ENCODE results near the gene HABP2. TPM values are rescaled to one million over a fixed set of nuclear protein-coding genes. Genes with fewer than 3 reads are reported as not detected.

The HABP2 gene
- total and polyA plus RNA-seq, 9 of the 15 experiments (the other 6 are each of a cell fraction or from before 2014, with no cell fraction given) = 0.09 TPM; not detected in 8

- TF ChIP-seq CHD2 (IDR thresholded peaks at IDR 0.05; ENCODE audit: low read depth, low read length) = no peak
- TF ChIP-seq FOXO4 (CRISPR knock-in tag; IDR thresholded peaks at IDR 0.05) = no peak
- no peak for TF ChIP-seq SRSF7 (optimal IDR thresholded peaks at IDR 0.05; ENCODE audit: low read depth, low read length)
- no peak for TF ChIP-seq TAF1 (IDR thresholded peaks at IDR 0.05; ENCODE audit: control insufficient read depth, extremely low read depth, insufficient read depth, low read length, severe bottlenecking)
- no peak for TF ChIP-seq KLF1 (tag; IDR thresholded peaks at IDR 0.05)
- no peak for TF ChIP-seq CREM (IDR thresholded peaks at IDR 0.05; ENCODE audit: low read depth)
Measured at GRCh38 chr10:113543107-113543955, 9.5 kb upstream of the HABP2 start (continued).

- H3K79me2 ChIP-seq (ENCODE audit: control insufficient read depth, insufficient read depth, low read length) = no peaks in the 10 kb centered on the region
- no peaks in the 10 kb centered on the region for H3K36me3 ChIP-seq (ENCODE audit: control insufficient read depth, insufficient read depth, low read length)
- no peaks in the 10 kb centered on the region for H3K9me1 ChIP-seq (ENCODE audit: control insufficient read depth, insufficient read depth, low read length)
- no peak overlapping the region for H3K9ac ChIP-seq (ENCODE audit: insufficient read depth in 1 of 2, low read depth in 2 of 2, low read length in 2 of 2)
- no TSS peak for BruUV-seq (replicated peaks)
- TF ChIP-seq PATZ1 (CRISPR knock-in tag; IDR thresholded peaks at IDR 0.05; ENCODE audit: borderline replicate concordance) = no peak
- TF ChIP-seq HDGF (IDR thresholded peaks at IDR 0.05) = no peak
- no peak for TF ChIP-seq ZFP30 (CRISPR knock-in tag; IDR thresholded peaks at IDR 0.05; ENCODE audit: borderline replicate concordance)
- no peak for TF ChIP-seq KAT7 (CRISPR knock-in tag; IDR thresholded peaks at IDR 0.05; ENCODE audit: borderline replicate concordance)
- TF ChIP-seq MCM2 (IDR thresholded peaks at IDR 0.05; ENCODE audit: low read depth) = no peak
- TF ChIP-seq STAT5A (IDR thresholded peaks at IDR 0.05; ENCODE audit: borderline replicate concordance, low read length) = no peak
- TF ChIP-seq LCOR (CRISPR knock-in tag; IDR thresholded peaks at IDR 0.05) = no peak
- in situ Hi-C loops (cut with MboI) = no loop called here
- ChIA-PET CTCF (ENCODE audit: low intra/inter-chr PET ratio) (no interaction called here), POLR2A (interaction anchor here (0.7 kb wide), 1 partner anchor 119 kb away, joined by 3 read pairs; no protein-coding TSS in a partner anchor)
- no peaks in the 10 kb centered on the region for H4K20me1 ChIP-seq (replicated peaks; ENCODE audit: control insufficient read depth, insufficient read depth, low read length)
- intact Hi-C loops (cut with micrococcal nuclease) = no loop called here
- FAIRE-seq = no peak
- no peak overlapping the region for H3K4me2 ChIP-seq (ENCODE audit: insufficient read depth, low read length)
- H2AFZ ChIP-seq (ENCODE audit: low read depth, low read length) = no peak overlapping the region
- no peak overlapping the region for H3K27ac ChIP-seq (ENCODE audit: extremely low read depth, low read depth, low read length)
- H3K4me3 ChIP-seq = no peak overlapping the region
- 0% methylated on average over 1 of the region's 1 CpG for WGBS (ENCODE audit: insufficient coverage, low coverage, missing lambda C conversion rate)
- no peaks in the 10 kb centered on the region for H3K9me3 ChIP-seq (replicated peaks; ENCODE audit: control insufficient read depth, insufficient read depth, low read depth, low read length)
- no peaks in the 10 kb centered on the region for H3K4me1 ChIP-seq (replicated peaks in 1 of 2; ENCODE audit: control insufficient read depth in 2 of 2, insufficient read depth in 2 of 2, low read length in 2 of 2)
- no peak for DNase-seq (ENCODE audit: extremely low read depth in 1 of 4, low spot score in 3 of 4)
- peaks cover 0 to 6% of the 10 kb centered on the region in 2 experiments; a peak in 3 of 5 replicates for H3K27me3 ChIP-seq (ENCODE audit: control insufficient read depth in 2 of 2, insufficient read depth in 2 of 2, low read length in 2 of 2)
- ATAC-seq = no peak
Measured at GRCh38 chr10:113544392-113544791, 8.5 kb upstream of the HABP2 start.
